Measurements from ENCODE around the gene CHCHD3. TPM values are rescaled to one million over a fixed set of nuclear protein-coding genes. Genes with fewer than 3 reads are reported as not detected.

CHCHD3 gene
- total RNA-seq, 1 donor from 2014 or later, result 60.1 TPM

DNA sequence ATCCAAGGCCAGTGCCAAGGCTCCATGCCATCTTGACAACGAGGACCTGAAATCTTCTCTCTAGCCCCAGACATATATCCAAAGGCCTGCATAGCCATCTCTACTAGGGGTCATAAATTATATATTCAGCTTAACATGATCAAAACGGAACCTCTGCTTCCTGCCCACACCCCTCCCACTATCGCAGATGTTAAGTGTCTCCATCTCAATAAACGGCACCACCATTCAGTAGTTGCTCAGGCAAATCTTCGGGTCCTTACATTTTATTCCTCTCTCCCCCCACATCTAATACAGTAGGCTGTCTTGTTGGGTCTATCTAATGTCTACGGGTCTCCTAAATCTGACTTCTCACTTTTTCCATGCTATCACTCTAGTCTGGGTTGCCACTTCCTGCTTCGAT, 304.5 kb downstream of the CHCHD3 start:
- no peak for DNase-seq (ENCODE audit: low read depth in 2 of 2)

DNA sequence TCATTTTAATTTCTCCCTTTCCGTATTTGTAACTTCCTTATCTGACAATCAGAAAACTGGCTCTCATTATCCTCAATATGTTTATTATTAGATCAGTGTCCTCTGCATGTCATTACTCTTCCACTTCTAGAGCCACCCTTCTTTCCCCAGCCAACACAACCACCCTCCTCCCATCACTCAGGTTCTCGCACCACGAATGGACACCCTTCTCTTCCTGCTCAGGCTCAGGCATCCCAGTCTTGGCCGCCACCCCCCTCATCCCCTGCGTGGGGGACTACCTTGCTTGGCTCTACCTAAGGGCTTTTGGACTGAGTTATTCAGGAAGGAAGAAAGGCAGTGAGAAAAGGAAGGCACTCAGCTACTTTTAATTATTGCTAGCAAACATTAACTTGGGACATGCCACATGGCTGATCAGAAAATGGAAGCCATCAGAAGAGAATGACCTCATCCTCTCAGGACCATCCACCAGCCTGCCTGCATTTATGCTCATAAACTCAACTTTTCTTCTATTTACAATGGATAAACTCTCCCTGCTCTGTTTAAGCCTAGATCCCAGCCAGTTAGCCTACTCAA, 305.8 kb downstream of the CHCHD3 start:
- no peak for DNase-seq (ENCODE audit: low read depth in 2 of 2)

DNA sequence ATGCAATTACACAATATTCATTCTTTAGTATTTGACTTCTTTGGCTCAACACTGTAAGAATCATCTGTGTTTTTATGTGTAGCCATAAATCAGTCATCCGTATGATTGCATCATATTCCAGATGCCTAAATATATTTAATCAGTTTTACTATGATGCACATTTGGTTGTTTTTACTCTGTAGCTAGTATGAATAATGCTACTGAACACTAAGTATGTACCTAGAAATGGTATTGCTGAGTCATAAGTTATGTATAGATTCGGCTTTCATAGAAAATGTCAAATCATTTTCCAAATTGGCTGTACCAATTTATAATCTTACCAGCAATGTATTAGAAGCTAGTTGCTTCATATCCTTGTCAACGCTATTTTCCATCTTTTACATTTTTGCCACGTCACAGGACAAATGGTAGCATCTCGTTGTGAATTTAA, 308.3 kb downstream of the CHCHD3 start:
- DNase-seq (ENCODE audit: low read depth in 2 of 2), result no peak

DNA sequence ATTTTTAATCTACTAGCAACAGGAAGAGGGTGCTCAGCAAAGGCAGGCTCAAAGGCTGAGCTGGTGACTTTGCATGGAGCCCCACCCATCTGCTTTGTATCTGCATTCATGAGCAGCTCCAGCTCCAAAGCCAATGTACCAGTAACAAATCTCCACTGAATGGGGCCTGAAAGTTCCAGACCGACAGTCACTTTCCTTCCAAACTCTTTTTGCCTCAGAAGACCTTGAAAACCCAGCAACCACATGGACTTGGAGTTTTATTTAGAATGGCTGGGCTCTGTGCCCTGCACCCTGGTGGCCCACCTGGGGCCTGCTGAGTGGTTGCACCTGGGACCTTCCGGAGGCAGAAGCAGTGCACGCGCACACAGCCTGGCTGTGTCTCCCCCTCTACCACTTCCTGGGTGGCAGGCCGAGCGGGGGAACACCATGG, 310.6 kb downstream of the CHCHD3 start:
- no peak for DNase-seq (ENCODE audit: low read depth in 2 of 2)

DNA sequence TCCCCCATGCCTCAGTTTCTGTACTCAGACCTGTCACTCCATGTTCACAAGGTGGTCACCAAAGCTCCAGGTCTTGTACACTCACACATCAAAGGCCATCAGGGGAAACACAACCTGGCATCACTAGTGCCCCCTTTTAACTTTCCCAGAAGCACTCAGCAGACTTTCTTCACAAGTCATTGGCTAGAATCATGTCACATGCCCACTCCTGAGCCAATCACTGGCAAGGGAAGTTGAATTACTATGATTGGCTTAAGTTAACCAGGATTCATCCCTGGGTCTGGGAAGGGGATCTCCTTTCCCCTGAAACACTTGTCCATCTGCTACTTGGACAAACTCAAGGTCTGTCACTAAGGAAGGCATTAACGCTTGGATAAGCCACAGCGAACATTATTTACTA, 311.8 kb downstream of the CHCHD3 start:
- DNase-seq (ENCODE audit: low read depth in 2 of 2), result no peak

DNA sequence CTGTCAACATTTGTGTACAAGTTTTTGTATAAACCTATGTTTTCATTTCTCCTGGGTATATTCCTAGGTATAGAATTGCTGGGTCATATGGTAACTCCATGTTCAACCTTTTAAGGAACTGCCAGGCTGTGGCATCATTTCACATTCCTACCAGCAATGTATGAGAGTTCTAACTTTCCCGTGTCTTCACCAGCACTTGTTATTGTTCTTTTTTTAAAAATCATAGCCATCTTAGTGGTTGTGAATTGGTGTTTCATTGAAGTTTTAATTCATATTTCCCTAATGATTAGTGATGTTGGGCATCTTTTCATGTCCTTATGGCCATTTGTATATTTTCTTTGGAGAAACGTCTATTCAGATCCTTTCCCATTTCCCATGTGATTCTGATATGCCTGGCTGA, 312.6 kb downstream of the CHCHD3 start:
- DNase-seq (ENCODE audit: low read depth in 2 of 2), result no peak

DNA sequence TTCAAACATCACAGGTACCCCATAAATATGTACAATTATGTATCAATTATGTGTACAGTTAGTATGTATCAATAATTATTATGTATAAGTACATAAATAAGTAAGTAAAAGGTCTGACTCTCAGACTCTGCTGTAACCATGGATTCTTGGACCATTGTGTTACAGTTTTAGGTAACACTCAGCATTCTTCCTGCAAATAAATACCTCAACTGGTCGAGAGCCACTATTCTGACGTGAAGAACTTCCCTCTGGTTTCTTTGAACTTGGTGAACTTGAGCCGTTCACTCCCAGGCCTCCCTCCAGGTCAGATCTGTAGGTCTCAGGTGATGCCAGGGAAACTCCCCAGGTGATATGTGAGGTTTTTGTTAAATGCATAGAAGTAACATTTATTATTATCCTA, 313.8 kb downstream of the CHCHD3 start:
- no peak for DNase-seq (ENCODE audit: low read depth in 2 of 2)

DNA sequence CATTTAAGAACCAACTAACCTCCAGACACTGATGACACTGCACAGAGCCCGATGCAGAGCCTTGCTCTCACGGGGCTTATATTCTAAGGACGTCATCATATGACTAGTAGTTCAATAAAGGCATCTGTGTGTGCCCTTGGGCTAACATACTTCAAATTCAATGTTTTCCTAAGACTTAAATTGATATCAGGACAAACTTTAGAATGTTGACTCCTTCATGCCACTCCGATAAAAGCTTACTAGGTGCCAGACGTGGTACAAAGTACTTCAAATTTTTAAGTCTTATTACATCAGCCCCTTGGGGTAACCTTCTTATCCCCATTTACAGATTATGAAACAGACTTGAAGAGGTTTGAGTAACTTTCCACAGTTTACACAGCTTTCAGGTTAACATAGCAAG, 314.5 kb downstream of the CHCHD3 start:
- DNase-seq (ENCODE audit: low read depth in 2 of 2), result no peak

DNA sequence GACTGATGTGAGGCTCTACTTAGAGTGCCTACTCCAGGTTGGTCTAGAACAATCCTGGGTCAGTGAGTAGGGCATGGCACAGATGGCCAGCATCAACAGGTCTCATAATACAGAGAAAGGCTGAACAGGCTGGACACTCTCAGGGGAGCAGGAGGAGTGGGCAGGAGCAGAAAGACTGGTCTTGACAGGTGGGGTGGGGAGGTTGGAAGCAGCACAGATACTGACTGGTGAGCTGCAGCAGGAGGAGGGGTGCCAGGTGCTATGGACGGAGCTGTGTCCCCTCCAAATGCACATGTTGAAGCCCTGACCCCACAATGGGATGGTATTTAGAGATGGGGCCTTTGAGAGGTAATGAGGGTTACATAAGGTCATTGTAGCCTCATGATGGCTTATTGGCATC, 315.2 kb downstream of the CHCHD3 start:
- no peak for DNase-seq (ENCODE audit: low read depth in 2 of 2)

DNA sequence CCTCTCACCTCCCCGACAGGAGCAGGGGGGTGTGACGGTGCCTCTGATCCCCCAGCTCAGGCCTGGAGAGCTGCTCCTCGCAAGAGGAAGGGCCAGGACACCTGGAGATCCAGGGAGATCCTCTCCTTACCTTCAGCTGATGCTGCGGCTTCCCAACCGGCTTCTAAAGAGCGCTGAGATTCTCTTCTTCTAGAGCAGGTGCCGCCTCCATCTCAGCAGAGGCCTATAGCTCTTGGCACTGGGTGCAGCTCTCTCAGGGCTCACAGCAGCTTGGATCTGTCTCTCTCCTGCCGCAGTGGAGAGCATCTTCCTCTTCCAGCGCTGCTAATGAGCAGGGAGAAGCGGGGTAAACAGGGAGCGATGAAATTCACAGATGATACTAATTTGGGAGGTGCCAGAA, 316.0 kb downstream of the CHCHD3 start:
- no peak for DNase-seq (ENCODE audit: low read depth in 2 of 2)

DNA sequence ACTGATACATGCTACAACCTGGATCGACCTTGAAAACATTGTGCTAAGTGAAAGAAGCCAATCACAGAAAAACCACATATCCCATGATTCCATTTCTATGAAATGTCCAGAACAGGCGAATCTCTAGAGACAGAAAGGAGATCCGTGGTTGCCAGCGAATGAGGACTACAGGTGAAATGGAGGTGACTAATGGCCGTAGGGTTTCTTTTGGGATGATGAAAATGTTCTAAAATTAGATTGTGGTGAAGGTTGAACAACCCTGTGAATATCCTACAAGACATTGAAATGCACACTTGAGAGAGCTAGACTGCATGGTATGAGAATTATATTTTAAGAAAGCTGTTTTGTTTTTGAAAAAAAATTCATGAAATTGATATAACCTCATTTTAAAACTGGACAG, 317.1 kb downstream of the CHCHD3 start:
- DNase-seq (ENCODE audit: low read depth in 2 of 2), result no peak

DNA sequence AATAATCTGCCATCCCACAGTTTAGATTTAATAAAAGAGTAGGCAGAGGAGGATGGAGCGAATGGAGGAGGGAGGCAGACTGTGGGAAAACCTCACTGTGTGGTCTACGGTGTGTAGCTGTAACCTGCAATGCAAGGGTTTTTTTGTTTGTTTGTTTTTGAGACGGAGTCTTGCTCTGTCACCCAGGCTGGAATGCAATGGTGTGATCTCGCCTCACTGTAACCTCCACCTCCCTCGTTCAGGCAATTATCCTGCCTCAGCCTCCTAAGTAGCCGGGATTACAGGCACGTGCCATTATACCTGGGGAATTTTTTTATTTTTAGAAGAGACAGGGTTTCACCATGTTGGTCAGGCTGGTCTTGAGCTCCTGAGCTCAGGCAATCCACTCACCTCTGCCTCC, 321.0 kb downstream of the CHCHD3 start:
- no peak for DNase-seq (ENCODE audit: low read depth in 2 of 2)

DNA sequence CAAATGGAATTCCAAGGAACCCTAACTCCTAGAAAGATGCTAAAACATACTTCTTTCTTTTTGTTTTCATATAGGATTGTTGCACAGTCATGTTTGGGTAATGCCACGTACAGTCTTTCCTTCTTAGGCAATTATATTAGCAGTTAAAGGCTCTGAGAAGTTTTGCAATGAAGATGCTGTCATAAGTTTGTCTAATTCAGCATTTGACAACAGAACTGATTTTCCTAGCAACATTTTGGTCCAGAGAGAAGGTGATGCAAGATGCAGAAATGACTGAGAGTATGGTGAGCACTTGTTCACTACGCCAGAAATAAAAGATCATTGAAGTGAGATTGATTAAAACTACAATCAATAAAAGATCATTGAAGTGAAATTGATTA, 321.7 kb downstream of the CHCHD3 start:
- DNase-seq (ENCODE audit: low read depth in 2 of 2), result no peak

DNA sequence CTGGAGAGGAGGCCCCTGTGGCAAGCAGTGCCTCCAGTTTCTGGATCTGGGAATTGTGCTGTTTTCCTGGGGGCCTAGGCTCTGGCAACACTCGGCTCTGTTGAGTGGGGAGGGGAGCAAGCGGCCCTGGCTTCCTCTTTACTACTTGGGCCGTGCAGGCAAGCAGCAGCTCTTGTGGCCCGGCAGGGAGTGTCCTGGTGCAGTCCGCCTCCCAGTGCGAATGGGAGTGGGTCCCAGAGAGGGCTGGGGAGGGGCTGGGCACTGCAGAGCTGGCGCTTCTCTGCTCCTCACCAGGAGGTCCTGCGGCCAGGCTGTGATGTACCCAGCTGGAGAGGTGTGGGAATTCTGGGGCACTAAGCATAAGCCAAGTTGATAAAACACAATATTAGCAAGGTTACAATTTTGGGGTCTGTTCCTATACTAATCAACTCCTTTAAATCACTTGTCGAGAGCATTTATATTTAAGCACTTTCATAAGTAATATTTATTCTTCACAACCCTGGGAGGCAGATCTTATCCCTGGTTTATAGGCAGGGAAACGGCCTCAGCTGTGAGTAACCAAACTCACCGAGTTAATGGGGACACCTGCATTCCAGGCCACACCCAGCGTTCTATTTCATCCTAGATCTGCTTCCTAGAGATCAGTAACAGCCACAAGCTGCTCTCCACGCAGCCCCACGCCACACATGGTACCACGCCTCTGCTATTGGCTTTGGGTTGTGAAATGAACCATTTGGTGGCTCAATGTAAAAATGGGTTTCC, 322.2 kb downstream of the CHCHD3 start:
- no peak for DNase-seq (ENCODE audit: low read depth in 2 of 2)

DNA sequence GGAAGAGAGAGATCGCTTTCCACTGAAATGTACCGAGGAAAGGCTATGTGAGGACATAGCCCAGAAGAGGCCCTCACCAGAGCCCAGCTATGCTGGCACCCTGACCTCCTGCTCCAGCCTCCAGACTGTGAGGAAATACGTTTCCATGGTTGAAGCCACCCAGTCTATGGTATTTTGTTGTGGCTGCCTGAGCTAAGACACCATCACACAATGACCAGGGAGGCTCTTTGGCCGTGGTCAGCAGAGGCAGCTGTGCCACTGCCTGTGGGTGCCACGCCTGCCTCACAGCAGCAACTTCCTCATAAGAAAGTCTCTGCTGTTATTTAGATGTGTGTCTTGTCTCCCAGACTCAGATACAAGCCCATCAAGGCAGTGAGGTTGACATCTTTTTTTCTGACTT, 322.9 kb downstream of the CHCHD3 start:
- no peak for DNase-seq (ENCODE audit: low read depth in 2 of 2)

DNA sequence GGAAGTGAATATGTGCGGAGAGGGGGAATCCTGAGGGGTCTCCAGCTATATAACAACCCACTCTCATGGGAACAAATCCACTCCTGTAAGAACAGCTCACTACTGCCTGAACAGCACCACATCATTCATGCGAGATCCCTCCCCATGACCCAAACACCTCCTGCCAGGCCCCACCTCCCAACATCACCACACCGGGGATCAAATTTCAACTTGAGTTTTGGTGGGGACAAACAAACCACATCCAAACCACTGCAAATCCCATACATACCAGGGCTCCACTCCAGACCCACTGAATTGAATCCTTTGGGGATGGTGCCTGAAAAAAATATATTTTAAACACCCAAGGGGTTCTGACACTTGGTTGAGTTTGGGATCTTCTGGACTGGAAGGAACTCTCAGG, 324.1 kb downstream of the CHCHD3 start:
- no peak for DNase-seq (ENCODE audit: low read depth in 2 of 2)

DNA sequence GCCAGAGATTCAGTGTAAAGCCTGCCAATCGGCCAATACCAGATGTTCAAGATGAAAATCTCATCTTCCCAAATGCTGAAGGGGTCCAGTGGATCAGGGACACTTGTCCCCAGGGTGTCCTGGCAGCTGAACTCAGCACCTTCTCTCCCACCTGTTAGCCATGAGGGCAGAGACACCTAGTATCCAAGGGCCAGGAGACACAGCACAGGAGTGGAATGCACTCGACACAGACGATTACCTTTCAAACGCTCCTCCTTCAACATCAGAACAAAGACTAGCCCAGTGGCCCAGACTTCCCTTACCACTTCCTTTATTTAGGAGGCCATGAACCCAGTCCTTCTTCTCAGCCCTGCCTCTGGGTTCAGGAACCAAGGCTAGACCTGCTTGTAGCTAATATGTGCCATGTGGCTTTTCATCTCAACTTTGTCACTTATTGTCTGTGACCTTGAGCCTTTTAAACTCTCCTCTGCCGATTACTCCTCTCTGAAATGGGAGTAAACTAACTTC, 325.4 kb downstream of the CHCHD3 start:
- no peak for DNase-seq (ENCODE audit: low read depth in 2 of 2)

DNA sequence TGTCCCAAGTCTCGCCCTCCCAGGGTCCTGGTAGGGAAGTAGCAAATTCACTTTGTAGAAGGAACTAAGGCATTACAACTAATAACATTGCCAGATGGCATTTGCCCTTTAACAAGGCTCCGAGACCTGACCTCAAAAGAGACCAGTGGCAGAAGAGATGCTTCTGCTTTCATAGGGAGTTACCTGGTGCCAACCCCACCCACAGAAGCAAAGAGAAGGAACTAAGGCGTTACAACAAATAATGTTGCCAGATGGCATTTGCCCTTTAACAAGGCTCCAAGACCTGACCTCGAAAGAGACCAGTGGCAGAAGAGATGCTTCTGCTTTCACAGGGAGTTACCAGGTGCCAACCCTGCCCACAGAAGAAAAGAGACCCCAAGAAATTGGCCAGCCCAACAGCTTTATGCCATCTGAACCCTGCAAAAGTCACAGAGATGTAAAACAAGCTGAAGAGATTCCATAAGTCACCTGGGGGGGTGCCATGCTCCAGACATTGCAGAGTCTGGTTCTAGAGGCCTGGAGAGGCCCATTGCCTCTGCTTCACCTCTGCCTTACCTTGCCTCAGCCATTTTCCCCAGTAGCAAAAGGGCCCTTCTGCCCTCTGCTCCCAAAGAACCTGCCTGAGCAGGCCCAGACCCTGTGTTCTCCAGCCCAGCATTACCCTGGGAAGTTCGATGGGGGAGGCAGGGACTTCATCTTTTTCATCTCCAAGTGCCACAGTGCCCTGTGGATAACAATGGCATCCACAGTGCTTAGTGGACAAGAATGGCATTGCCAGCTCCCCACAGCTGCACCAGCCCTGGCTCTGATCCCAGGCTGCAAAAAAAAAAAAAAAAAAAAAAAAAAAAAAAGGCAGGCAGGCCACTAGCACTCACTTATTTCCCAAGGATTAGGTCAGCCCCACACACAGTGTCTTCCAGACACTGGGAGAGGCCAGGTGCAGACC, 326.1 kb downstream of the CHCHD3 start:
- DNase-seq (ENCODE audit: low read depth in 2 of 2), result no peak

DNA sequence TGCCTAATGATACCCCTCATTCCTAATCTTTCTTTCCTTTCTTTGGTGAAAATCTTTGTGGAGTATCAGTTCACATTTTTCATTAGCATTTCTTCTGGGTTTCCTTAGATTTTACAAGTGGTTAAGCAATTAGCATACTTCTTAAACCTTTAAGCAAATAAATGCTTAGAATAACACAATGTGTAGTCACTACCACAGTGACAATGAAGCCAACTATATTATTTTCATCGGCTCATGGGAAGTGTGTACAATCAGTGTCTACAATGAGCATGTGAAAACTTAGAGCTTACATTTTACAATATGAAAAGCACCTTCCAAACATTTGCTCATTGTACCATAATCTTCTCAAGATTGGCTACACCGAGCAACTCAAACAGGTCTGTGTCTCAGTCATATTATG, 329.5 kb downstream of the CHCHD3 start:
- no peak for DNase-seq (ENCODE audit: low read depth in 2 of 2)

DNA sequence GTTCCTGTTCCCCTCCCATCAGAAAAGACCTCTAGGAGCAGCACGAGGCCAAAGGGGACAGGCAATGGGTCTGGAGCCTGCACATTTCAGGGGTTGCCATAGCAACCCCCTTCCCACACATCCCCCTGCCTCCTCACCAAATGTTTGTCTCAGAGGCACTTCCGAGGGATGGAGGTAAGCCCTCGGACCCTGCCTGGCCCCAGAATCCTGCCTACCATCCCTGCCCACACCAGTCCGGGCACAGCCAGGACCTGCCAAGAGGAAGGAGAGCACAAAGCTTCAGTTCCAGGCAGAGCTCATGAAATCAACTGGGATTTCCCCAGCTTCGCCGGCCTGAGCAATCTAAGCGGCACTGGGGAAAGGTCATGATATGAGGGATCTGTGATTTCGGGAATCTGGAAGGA, 330.6 kb downstream of the CHCHD3 start:
- no peak for DNase-seq (ENCODE audit: low read depth in 2 of 2)

DNA sequence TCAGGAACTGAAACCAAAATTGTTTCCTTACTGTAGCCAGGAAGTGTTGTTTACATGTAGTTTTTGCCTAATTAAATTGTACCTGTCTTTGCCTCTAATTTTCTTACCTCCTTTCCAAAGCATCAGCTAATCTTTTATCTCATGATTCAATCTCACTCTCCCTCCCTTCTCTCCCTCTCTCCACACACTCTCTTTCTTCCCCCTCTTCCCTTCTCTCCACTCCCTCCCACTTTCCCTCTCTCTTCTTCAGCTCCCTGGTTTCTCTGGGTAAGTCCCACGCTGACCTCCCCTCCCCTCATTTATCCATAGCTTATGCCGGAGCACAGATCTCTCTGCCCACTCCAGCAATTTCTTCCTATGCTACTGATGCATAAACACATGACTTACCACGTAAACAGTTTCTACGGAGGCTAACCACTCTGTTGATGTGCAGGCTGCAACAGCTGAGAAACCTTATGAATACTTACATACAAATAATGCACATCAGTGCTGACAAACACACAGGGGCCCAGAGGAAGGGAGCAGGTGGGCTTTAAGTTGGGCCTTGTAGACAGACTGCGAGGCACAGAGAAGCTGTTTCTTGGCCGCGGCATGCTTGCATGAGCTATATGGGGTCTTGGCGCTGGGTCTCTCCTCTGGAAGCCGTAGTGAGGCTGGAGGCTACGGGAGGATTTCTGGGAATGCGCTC, 331.2 kb downstream of the CHCHD3 start:
- DNase-seq (ENCODE audit: low read depth in 2 of 2), result no peak

DNA sequence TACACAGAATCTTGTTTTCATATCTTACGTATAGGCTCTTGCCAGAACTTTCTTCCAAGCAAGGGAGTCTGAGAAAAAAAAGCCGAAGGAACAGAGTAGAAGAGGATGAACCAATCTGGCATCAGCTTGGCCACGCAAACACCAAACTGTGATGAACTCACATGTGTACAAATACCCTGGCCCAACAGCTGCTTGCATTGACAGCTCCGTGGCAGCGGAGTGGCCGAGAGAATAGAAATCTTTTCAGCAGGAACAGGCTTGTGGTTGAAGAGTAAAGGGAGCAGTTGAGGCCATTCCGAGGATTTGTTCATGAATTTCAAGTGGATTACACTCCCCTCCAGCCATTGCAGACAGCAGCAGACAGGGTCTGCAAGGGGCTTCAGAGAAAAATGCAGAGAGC, 331.8 kb downstream of the CHCHD3 start:
- DNase-seq (ENCODE audit: low read depth in 2 of 2), result no peak
